SK-MEL-5 (cell line): Measurements from ENCODE around the gene ECEL1. TPM values are rescaled to one million over a fixed set of nuclear protein-coding genes. Genes with fewer than 3 reads are reported as not detected.

Source experiments
- DNase-seq: peaks from one replicate; pipeline ENCODE4 v3.0.0-alpha.2; 2016; ENCODE audit warnings: low read depth, low spot score
- in situ Hi-C: cut with HindIII; loops from 2 replicates; pipeline ENCODE4 v1.10.0; 2016; ENCODE audit warnings: low sequenced_read_pairs, high pct_unique_total_duplicates, low pct_unique_long_range_greater_than_20kb
- total RNA-seq: library from RNA; depleted of rRNA; stranded (reverse); fragments of >200 nt; shearing (Covaris generic); gene quantifications from 2 replicates; pipeline ENCODE4 v1.2.3, GENCODE V29; 2014

ECEL1 gene
- total RNA-seq, 1 experiment from 2014 or later, result not detected

GRCh38 chr2:232505856-232506255, 18.2 kb upstream of the ECEL1 start:
- no peak for DNase-seq
- in situ Hi-C loops, result no loop called here

- in situ Hi-C loops, result no loop called here
Measured at GRCh38 chr2:232504438-232504837, 16.8 kb upstream of the ECEL1 start.

GRCh38 chr2:232503809-232504323, 16.2 kb upstream of the ECEL1 start:
- in situ Hi-C loops, result no loop called here

More at GRCh38 chr2:232504438-232504837, 16.8 kb upstream of the ECEL1 start:
- no peak for DNase-seq

GRCh38 chr2:232502911-232503808, 15.5 kb upstream of the ECEL1 start:
- in situ Hi-C loops, result no loop called here
- DNase-seq, result no peak

More at GRCh38 chr2:232503809-232504323, 16.2 kb upstream of the ECEL1 start:
- DNase-seq, result no peak

GRCh38 chr2:232502511-232502910, 14.9 kb upstream of the ECEL1 start:
- DNase-seq, result no peak

GRCh38 chr2:232501794-232502390, 14.3 kb upstream of the ECEL1 start:
- in situ Hi-C loops, result no loop called here

More at GRCh38 chr2:232502511-232502910, 14.9 kb upstream of the ECEL1 start:
- in situ Hi-C loops, result no loop called here

GRCh38 chr2:232501331-232501771, 13.7 kb upstream of the ECEL1 start:
- no peak for DNase-seq
- in situ Hi-C loops, result no loop called here

More at GRCh38 chr2:232501794-232502390, 14.3 kb upstream of the ECEL1 start:
- no peak for DNase-seq

GRCh38 chr2:232498452-232498851, 10.8 kb upstream of the ECEL1 start:
- in situ Hi-C loops, result no loop called here
- no peak for DNase-seq

GRCh38 chr2:232497348-232497747, 9.7 kb upstream of the ECEL1 start:
- DNase-seq, result no peak
- in situ Hi-C loops, result no loop called here

- DNase-seq, result no peak
- in situ Hi-C loops, result no loop called here
Measured at GRCh38 chr2:232496501-232497270, 9.1 kb upstream of the ECEL1 start.

- DNase-seq, result no peak
- in situ Hi-C loops, result no loop called here
Measured at GRCh38 chr2:232495292-232495691, 7.7 kb upstream of the ECEL1 start.

GRCh38 chr2:232494542-232494941, 6.9 kb upstream of the ECEL1 start:
- no peak for DNase-seq
- in situ Hi-C loops, result no loop called here

- in situ Hi-C loops, result no loop called here
- DNase-seq, result no peak
Measured at GRCh38 chr2:232493701-232494474, 6.3 kb upstream of the ECEL1 start.

GRCh38 chr2:232492963-232493700, 5.5 kb upstream of the ECEL1 start:
- DNase-seq, result no peak
- in situ Hi-C loops, result no loop called here

- in situ Hi-C loops, result no loop called here
Measured at GRCh38 chr2:232492236-232492848, 4.7 kb upstream of the ECEL1 start.

GRCh38 chr2:232491139-232491780, 3.6 kb upstream of the ECEL1 start:
- in situ Hi-C loops, result no loop called here

More at GRCh38 chr2:232492236-232492848, 4.7 kb upstream of the ECEL1 start:
- DNase-seq, result no peak

More at GRCh38 chr2:232491139-232491780, 3.6 kb upstream of the ECEL1 start:
- no peak for DNase-seq
